ENCODE data around the gene PKIG. TPM values are rescaled to one million over a fixed set of nuclear protein-coding genes. Genes with fewer than 3 reads are reported as not detected.
A peak's percentile ranks its signal among the peaks of the same experiment; 100 is the strongest.

PKIG gene
- total and polyA plus RNA-seq, 9 of the 15 experiments (the other 6 are each of a cell fraction or from before 2014, with no cell fraction given): 0.13 to 7.0 (median 4.7) TPM

DNA sequence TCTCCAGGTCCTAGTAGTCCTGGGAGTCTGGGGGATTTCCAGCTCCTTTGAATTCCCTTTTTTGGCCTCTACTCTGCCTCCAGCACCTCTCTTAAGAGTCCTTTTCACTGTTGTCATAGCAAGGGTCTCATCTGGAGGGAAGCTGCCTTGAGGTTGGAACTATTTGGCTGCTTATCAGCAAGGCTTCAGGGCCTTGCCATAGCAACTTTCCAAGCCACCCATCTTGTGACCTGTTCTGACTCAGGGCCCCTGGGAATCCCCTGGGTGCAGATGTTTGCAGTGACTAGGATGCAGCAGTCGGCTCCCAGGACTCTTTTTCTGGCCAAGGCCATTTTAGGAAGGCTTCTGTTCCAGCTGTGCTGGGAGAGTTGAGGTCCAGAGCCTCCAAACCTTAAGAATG, 12.4 kb downstream of the PKIG start:
- Histone ChIP-seq H3K4me2 (ENCODE audit: insufficient read depth, low read length) (no peak overlapping the region; the same call in 1 of the 2 replicates), H3K27me3 (ENCODE audit: control insufficient read depth in 2 of 2, insufficient read depth in 2 of 2, low read length in 2 of 2) (no peaks in the 10 kb centered on the region), H3K27ac (ENCODE audit: extremely low read depth, low read depth, low read length) (no peak overlapping the region), H3K9ac (ENCODE audit: insufficient read depth in 1 of 2, low read depth in 2 of 2, low read length in 2 of 2) (no peak overlapping the region; a peak in 1 of 4 replicates), H3K9me3 (replicated peaks; ENCODE audit: control insufficient read depth, insufficient read depth, low read depth, low read length) (no peaks in the 10 kb centered on the region), H3K36me3 (ENCODE audit: control insufficient read depth, insufficient read depth, low read length) (no peaks in the 10 kb centered on the region), H3K79me2 (ENCODE audit: control insufficient read depth, insufficient read depth, low read length) (no peaks in the 10 kb centered on the region), H3K9me1 (ENCODE audit: control insufficient read depth, insufficient read depth, low read length) (no peaks in the 10 kb centered on the region), H3K4me3 (no peak overlapping the region), H4K20me1 (replicated peaks; ENCODE audit: control insufficient read depth, insufficient read depth, low read length) (no peaks in the 10 kb centered on the region), H3K4me1 (replicated peaks in 1 of 2; ENCODE audit: control insufficient read depth in 2 of 2, insufficient read depth in 2 of 2, low read length in 2 of 2) (peaks cover 10 to 20% of the 10 kb centered on the region in 2 experiments), H2AFZ (ENCODE audit: low read depth, low read length) (no peak overlapping the region; the same call in 1 of the 2 replicates)
- intact Hi-C loops (cut with micrococcal nuclease): no loop called here
- ChIA-PET POLR2A (interaction anchor here (1.0 to 1.3 kb wide), 3 partner anchors 8 to 107 kb away, joined by 3 to 5 read pairs (median 5); no protein-coding TSS in a partner anchor), CTCF (ENCODE audit: low intra/inter-chr PET ratio) (interaction anchor here (0.5 kb wide), 1 partner anchor 14 kb away, joined by 3 read pairs; no protein-coding TSS in a partner anchor)
- DNase-seq (ENCODE audit: extremely low read depth in 1 of 4, low spot score in 3 of 4) (peak in 2 of 4 experiments; percentile 22 to 77), FAIRE-seq (no peak), ATAC-seq (no peak; the same call in 2 of the 3 replicates)
- in situ Hi-C loops (cut with MboI): no loop called here
- no TSS peak for BruUV-seq (replicated peaks)
- WGBS (ENCODE audit: insufficient coverage, low coverage, missing lambda C conversion rate): 0% methylated on average over 1 of the region's 1 CpG
- no peak for TF ChIP-seq VEZF1 (CRISPR knock-in tag; IDR thresholded peaks at IDR 0.05)
- no peak for TF ChIP-seq ZNF76 (CRISPR knock-in tag; IDR thresholded peaks at IDR 0.05; ENCODE audit: borderline replicate concordance)
- no peak for TF ChIP-seq SPI1 (IDR thresholded peaks at IDR 0.05; ENCODE audit: borderline replicate concordance, low read depth, low read length)
- no peak for TF ChIP-seq ERF (CRISPR knock-in tag; IDR thresholded peaks at IDR 0.05)
- no peak for TF ChIP-seq FOXA3 (CRISPR knock-in tag; conservative IDR thresholded peaks at IDR 0.05 in 1 of 2, IDR thresholded peaks at IDR 0.05 in 1 of 2)
- TF ChIP-seq ZBTB11 (CRISPR knock-in tag; IDR thresholded peaks at IDR 0.05): peak in 1 of 3 experiments; percentile 48; a peak in 1 of 6 replicates
- no peak for TF ChIP-seq HDAC8 (tag; IDR thresholded peaks at IDR 0.05)
- TF ChIP-seq ZNF384 (IDR thresholded peaks at IDR 0.05; ENCODE audit: low read depth, low read length): no peak
- peak in 1 of 2 experiments; percentile 52; a peak in 1 of 4 replicates for TF ChIP-seq SRF (CRISPR knock-in tag; IDR thresholded peaks at IDR 0.05)
- no peak for TF ChIP-seq RB1 (IDR thresholded peaks at IDR 0.05; ENCODE audit: low read depth)
- TF ChIP-seq PURB (CRISPR knock-in tag; IDR thresholded peaks at IDR 0.05; ENCODE audit: low read depth): no peak
- TF ChIP-seq, protein P1, sequence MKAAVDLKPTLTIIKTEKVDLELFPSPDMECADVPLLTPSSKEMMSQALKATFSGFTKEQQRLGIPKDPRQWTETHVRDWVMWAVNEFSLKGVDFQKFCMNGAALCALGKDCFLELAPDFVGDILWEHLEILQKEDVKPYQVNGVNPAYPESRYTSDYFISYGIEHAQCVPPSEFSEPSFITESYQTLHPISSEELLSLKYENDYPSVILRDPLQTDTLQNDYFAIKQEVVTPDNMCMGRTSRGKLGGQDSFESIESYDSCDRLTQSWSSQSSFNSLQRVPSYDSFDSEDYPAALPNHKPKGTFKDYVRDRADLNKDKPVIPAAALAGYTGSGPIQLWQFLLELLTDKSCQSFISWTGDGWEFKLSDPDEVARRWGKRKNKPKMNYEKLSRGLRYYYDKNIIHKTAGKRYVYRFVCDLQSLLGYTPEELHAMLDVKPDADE (conservative IDR thresholded peaks at IDR 0.05; ENCODE audit: control insufficient read depth, low read depth, low read length): no peak
- no peak for TF ChIP-seq NBN (IDR thresholded peaks at IDR 0.05; ENCODE audit: low read depth)
- TF ChIP-seq ZKSCAN8 (CRISPR knock-in tag; IDR thresholded peaks at IDR 0.05): no peak
- TF ChIP-seq, protein P2, sequence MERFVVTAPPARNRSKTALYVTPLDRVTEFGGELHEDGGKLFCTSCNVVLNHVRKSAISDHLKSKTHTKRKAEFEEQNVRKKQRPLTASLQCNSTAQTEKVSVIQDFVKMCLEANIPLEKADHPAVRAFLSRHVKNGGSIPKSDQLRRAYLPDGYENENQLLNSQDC (CRISPR knock-in tag; IDR thresholded peaks at IDR 0.05): no peak

Data from K562 (cell line).